Panc1 (cell line): Measurements from ENCODE around the gene GPC6.

Experiments
- CTCF ChIP-seq: fragments of 450-650 bp; IDR thresholded peaks from 2 replicates; pipeline ENCODE4 v1.5.1; 2017; ENCODE audit warnings: mild to moderate bottlenecking
- POLR2AphosphoS5 ChIP-seq: IDR thresholded peaks from 2 replicates; pipeline ENCODE4 v1.6.1; 2012; ENCODE audit warnings: mild to moderate bottlenecking, low read depth, low read length, moderate library complexity
- REST ChIP-seq, 2 experiments: IDR thresholded peaks; 2 replicates each; pipeline ENCODE4 v1.6.1; 2011 to 2012; ENCODE audit warnings: low read depth in 2 of 2, control low read depth in 1 of 2, low read length in 1 of 2, mild to moderate bottlenecking in 1 of 2, moderate library complexity in 1 of 2; ENCODE audit not compliant: insufficient read depth in 1 of 2
- SIN3A ChIP-seq: IDR thresholded peaks from 2 replicates; pipeline ENCODE4 v1.6.1; 2012; ENCODE audit warnings: low read depth, mild to moderate bottlenecking, low read length, moderate library complexity, borderline replicate concordance; ENCODE audit not compliant: insufficient read depth
- TCF7L2 ChIP-seq: IDR thresholded peaks from 2 replicates; pipeline ENCODE4 v1.6.1; 2011; ENCODE audit warnings: mild to moderate bottlenecking, low read depth, low read length, inconsistent platforms

DNA sequence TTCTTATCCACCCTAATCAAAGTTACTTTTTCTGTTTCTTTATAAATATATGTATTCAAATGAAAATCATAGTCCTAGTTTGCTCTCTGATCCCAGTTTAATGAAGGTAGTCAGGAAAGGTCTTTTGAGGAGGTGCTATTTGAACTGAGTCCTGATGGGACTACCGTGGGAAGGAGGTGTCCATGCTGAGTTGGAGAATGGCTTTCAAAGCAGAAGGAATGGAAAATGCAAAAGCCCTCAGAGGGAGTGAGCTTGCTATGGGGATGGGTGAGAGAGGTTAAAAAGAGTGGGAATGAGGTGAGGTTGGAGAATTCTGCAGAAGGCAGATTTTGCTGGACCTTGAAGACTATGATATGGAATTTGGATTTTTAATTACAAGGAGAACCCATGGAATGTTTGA lies 193.6 kb downstream of the GPC6 start:
- no peak for TF ChIP-seq CTCF
- no peak for TF ChIP-seq POLR2AphosphoS5
- TF ChIP-seq SIN3A = no peak
- TF ChIP-seq REST (IDR thresholded peaks at IDR 0.05; ENCODE audit: insufficient read depth in 1 of 2, low read depth in 2 of 2, low read length in 1 of 2) = no peak
- no peak for TF ChIP-seq TCF7L2
